Lower lobe of right lung (tissue), 2 donors: ENCODE measurements around the gene PTPN20. TPM values are rescaled to one million over a fixed set of nuclear protein-coding genes. Genes with fewer than 3 reads are reported as not detected.

Source experiments
- ATAC-seq, 2 donors: fragments of 200-7000 bp; cut with Tn5 transposase; one replicate each; pipeline ENCODE4 v1.9.1; 2020 to 2022; ENCODE audit warnings: mild to moderate bottlenecking in 2 of 2, moderate library complexity in 2 of 2
- DNase-seq: peaks from one replicate; pipeline ENCODE4 v3.0.0-alpha.2; 2020
- H3K27ac ChIP-seq: fragments of 200-600 bp; one replicate; pipeline ENCODE4 v1.8.0; 2022
- H3K27me3 ChIP-seq: fragments of 200-600 bp; one replicate; pipeline ENCODE4 v1.8.0; 2022; ENCODE audit warnings: low read depth
- H3K36me3 ChIP-seq: fragments of 200-600 bp; one replicate; pipeline ENCODE4 v1.8.0; 2022; ENCODE audit warnings: mild to moderate bottlenecking
- H3K4me1 ChIP-seq: fragments of 200-600 bp; one replicate; pipeline ENCODE4 v1.8.0; 2022
- H3K4me3 ChIP-seq: fragments of 200-600 bp; one replicate; pipeline ENCODE4 v1.8.0; 2022; ENCODE audit warnings: mild to moderate bottlenecking
- H3K9me3 ChIP-seq: fragments of 200-600 bp; one replicate; pipeline ENCODE4 v1.8.0; 2022
- intact Hi-C: fragments of 100-400 bp; cut with DNase I; formaldehyde crosslinking; loops from one replicate; pipeline ENCODE4 v1.11.0; 2022
- total RNA-seq: library from RNA; stranded (reverse); fragmentation: NEBNext Ultra II Directional; extraction: Animal tissue kit (Norgen Biotek cat#: 25700); gene quantifications from one replicate; pipeline ENCODE4 v1.2.1, GENCODE V29; 2021
- TF ChIP-seq, protein P1 (sequence below): fragments of 200-600 bp; IDR thresholded peaks from one replicate; pipeline ENCODE4 v1.8.0; 2022; ENCODE audit warnings: antibody characterized with exemption, mild to moderate bottlenecking
- donor health status: DM: no; HTN: yes; CAD: no; lungs with severe emphysema.

PTPN20 gene
- total RNA-seq, 1 donor from 2014 or later, result 4.0 TPM

DNA sequence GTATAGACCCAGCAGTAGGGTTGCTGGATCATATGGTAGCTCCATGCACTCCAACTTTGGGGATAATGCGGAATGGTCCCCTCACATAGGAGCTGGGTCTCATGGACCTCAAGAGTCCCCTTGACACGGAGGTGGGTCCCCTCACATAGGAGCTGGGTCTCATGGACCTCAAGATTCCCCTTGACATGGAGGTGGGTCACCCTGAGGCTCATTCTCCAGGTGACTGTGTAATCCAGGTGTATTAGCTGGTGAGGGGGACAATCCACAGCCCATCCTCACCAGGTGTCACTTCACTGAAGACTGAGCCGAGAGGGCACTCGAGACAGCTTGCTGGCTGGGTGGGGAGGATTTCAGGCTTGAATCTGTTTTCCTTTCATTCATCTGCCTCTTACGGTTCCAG, 121.9 kb downstream of the PTPN20 start:
- Histone ChIP-seq H3K27me3 (no peaks in the 10 kb centered on the region), H3K4me3 (no peak overlapping the region), H3K36me3 (no peaks in the 10 kb centered on the region), H3K27ac (no peak overlapping the region), H3K4me1 (no peaks in the 10 kb centered on the region), H3K9me3 (no peaks in the 10 kb centered on the region)
- no peak for ATAC-seq
- TF ChIP-seq, protein P1, sequence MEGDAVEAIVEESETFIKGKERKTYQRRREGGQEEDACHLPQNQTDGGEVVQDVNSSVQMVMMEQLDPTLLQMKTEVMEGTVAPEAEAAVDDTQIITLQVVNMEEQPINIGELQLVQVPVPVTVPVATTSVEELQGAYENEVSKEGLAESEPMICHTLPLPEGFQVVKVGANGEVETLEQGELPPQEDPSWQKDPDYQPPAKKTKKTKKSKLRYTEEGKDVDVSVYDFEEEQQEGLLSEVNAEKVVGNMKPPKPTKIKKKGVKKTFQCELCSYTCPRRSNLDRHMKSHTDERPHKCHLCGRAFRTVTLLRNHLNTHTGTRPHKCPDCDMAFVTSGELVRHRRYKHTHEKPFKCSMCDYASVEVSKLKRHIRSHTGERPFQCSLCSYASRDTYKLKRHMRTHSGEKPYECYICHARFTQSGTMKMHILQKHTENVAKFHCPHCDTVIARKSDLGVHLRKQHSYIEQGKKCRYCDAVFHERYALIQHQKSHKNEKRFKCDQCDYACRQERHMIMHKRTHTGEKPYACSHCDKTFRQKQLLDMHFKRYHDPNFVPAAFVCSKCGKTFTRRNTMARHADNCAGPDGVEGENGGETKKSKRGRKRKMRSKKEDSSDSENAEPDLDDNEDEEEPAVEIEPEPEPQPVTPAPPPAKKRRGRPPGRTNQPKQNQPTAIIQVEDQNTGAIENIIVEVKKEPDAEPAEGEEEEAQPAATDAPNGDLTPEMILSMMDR, result no peak
- no peak for DNase-seq
- intact Hi-C loops, result no loop called here

DNA sequence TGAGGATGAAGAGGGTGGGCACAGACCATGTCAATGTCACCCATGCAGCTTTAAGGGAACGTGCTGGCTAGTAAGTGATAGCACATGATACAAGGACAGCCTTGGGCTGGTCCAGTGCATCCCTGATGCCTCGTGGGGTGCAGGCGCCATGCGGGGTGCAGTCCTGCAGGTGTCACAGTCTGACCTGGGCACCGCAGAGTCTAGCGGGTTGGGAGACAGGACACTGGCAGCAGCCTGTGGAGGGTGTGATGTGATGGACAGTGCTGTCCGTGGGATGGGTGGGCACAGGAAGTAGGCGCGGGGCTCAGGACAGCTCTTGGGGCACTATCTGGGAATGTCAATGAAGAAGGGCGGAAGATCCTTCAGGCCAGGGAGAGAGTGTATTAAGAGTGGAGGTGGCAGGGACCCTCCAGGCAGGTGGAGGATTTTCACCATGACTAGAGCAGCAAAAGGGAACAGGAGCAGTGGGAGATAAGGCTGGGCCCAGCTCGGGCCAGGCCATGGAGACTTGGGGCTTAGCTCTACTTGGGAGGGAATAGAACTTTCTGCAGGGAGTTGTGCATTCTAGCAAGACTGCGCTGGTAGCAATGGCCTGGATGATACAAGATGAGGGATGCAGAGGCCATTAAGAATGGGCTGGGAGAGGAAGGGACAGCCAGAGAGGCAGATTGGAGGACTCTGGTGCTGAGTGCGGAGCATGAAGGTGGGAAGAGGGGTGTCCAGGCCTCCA, 122.5 kb downstream of the PTPN20 start:
- Histone ChIP-seq H3K27ac (no peak overlapping the region), H3K27me3 (no peaks in the 10 kb centered on the region), H3K4me1 (no peaks in the 10 kb centered on the region), H3K36me3 (no peaks in the 10 kb centered on the region), H3K4me3 (no peak overlapping the region), H3K9me3 (no peaks in the 10 kb centered on the region)
- intact Hi-C loops, result no loop called here
- ATAC-seq (no peak), DNase-seq (no peak)
- TF ChIP-seq, protein P1, result no peak

DNA sequence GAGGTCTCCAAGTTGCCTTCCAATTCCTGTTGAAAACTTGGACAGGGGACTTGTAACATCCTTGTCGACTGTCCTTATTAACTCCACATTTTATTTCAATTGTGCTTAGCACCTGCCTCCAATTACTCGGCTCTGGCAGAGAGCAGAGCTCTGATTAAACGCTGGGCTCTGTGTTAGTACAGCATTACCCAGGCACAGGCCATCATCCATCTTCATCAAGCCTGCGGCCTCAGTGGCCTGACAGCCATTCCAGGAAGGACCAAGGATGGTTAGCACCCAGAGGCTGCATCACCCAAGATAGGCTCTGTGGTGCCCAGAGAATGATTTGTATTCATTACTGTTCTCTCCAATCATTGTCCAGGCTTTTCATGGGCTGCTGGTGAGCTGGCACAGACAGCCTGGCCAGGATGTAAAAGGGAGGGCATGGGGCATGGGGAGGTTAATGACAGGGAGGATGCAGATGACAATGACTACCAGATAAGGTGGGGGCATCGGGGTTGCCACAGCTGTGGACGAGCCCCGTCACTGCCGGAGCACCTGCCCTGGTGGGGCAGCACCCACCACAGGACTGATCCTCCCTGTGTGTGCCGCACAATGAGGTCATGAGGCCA, 123.3 kb downstream of the PTPN20 start:
- DNase-seq, result no peak
- intact Hi-C loops, result no loop called here
- Histone ChIP-seq H3K9me3 (no peaks in the 10 kb centered on the region), H3K27me3 (no peaks in the 10 kb centered on the region), H3K4me1 (no peaks in the 10 kb centered on the region), H3K36me3 (no peaks in the 10 kb centered on the region), H3K4me3 (no peak overlapping the region), H3K27ac (no peak overlapping the region)
- ATAC-seq, result no peak
- TF ChIP-seq, protein P1, result no peak

DNA sequence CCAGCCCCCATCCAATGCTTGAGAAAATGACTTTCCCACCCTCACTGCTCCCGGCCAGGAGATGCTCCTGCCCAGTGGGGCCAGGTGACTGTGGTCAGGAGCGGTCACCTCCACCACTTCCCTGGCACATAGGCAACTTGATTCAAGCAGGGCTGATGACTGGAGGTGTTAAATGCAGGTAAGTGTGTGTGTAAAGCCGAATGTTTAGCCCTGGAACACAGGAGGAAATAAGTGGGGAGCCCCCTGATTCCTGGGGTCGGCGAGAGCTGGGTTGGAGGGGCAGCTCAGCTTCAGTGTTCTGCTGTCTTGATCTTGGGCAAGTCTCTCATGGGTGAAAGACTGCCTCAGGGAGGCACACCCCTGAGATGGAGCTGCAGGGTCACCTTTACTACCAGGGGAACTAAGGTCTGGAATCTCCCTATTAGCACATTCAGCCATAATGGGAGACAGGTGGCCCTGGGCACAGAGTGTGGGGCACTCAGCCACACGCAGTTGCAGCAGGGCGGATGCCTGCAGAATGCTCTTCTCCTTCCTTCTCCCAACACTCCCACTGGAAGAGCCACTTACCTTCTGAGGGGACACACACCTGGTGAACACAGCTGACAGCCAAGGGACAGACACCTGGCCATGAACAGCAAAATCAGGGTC, 124.1 kb downstream of the PTPN20 start:
- H3K36me3 ChIP-seq, result no peaks in the 10 kb centered on the region
- H3K9me3 ChIP-seq, result no peaks in the 10 kb centered on the region
- no peak overlapping the region for H3K4me3 ChIP-seq
- intact Hi-C loops, result no loop called here
- TF ChIP-seq, protein P1, result no peak
- no peak overlapping the region for H3K27ac ChIP-seq
- no peaks in the 10 kb centered on the region for H3K27me3 ChIP-seq
- H3K4me1 ChIP-seq, result no peaks in the 10 kb centered on the region
- DNase-seq (no peak), ATAC-seq (no peak)

DNA sequence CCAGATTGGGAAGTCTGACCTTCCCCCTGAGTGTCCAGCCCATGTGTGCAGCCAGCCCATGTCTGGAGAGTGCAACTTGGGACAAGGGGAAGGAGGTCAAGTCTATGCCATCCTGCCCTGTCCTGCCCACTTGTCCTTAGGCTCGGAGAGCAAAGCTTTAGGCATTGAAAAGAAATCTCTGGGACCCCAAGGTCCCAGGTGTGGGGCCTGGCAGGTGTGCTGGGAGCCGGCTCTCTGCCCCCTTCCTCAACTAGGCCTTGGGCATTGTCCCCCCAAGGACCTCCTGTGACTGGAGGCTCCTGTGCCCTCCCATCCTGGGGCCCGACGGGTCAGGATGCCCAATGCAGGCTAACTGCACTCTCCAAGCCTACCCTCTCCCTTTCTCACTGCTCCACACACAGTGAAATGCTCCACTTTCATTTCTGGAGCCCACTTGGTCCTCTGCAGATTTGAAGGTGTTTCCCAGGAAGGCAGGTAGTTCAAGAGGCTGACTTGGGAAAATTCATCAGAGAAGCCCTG, 124.7 kb downstream of the PTPN20 start:
- Histone ChIP-seq H3K4me3 (no peak overlapping the region), H3K4me1 (no peaks in the 10 kb centered on the region), H3K9me3 (no peaks in the 10 kb centered on the region), H3K27ac (no peak overlapping the region), H3K36me3 (no peaks in the 10 kb centered on the region), H3K27me3 (no peaks in the 10 kb centered on the region)
- no peak for ATAC-seq
- intact Hi-C loops, result no loop called here
- no peak for DNase-seq
- TF ChIP-seq, protein P1, result no peak
